Transverse colon (tissue), 4 donors: ENCODE data around the gene LSM11. TPM values are rescaled to one million over a fixed set of nuclear protein-coding genes. Genes with fewer than 3 reads are reported as not detected.

Experiments used
- DNase-seq: peaks from one replicate; pipeline ENCODE4 v3.0.0-alpha.2; 2019
- H3K27ac ChIP-seq, 4 donors: fragments of 200-600 bp; sonication (generic); 2 replicates each; pipeline ENCODE4 v1.5.1; 2016 to 2018; ENCODE audit warnings: inconsistent platforms in 4 of 4
- H3K27me3 ChIP-seq: fragments of 200-600 bp; sonication (generic); 2 replicates; pipeline ENCODE4 v1.5.1; 2017; ENCODE audit warnings: inconsistent platforms
- H3K36me3 ChIP-seq, 4 donors: fragments of 200-600 bp; sonication (generic); 2 replicates each; pipeline ENCODE4 v1.5.1; 2017 to 2019; ENCODE audit warnings: inconsistent platforms in 4 of 4
- H3K4me1 ChIP-seq, 4 donors: fragments of 200-600 bp; sonication (generic); 2 replicates each; pipeline ENCODE4 v1.5.1; 2017 to 2020; ENCODE audit warnings: inconsistent platforms in 4 of 4
- H3K4me3 ChIP-seq, 4 donors: fragments of 200-600 bp; sonication (generic); 1 replicate in 1 of 4; 2 replicates in 3 of 4; pipeline versions ENCODE4 v1.5.1 to v1.6.1; 2017 to 2019; ENCODE audit warnings: inconsistent platforms in 4 of 4
- H3K9me3 ChIP-seq, 2 donors: fragments of 200-600 bp; sonication (generic); 2 replicates each; pipeline ENCODE4 v1.5.1; 2017 to 2019; ENCODE audit warnings: inconsistent platforms in 2 of 2
- EP300 ChIP-seq: sonication (generic); formaldehyde crosslinking; IDR thresholded peaks from one replicate; pipeline ENCODE4 v1.6.1; 2017; ENCODE audit warnings: antibody characterized with exemption, low read depth
- POLR2A ChIP-seq: fragments of 450-650 bp; IDR thresholded peaks from one replicate; pipeline ENCODE4 v1.6.1; 2016; ENCODE audit warnings: antibody characterized with exemption, mild to moderate bottlenecking, moderate library complexity
- POLR2AphosphoS5 ChIP-seq, 3 donors: sonication (generic); formaldehyde crosslinking; IDR thresholded peaks; one replicate each; pipeline ENCODE4 v1.6.1; 2016; ENCODE audit warnings: antibody characterized with exemption in 3 of 3
- WGBS, 2 donors: methylation state at CpG; one replicate each; pipeline ENCODE4 v1.1.5; 2018; ENCODE audit warnings: low coverage in 1 of 2; 5-methylcytosine and 5-hydroxymethylcytosine counted together
- in situ Hi-C, 4 donors: fragments of 200-750 bp; cut with MboI; loops; one replicate each; pipeline versions ENCODE4 v1.15.0 to v1.15.1; 2017; ENCODE audit warnings: low sequenced_read_pairs in 3 of 4, low pct_ligation_motif_present in 1 of 4, low pct_unique_long_range_greater_than_20kb in 1 of 4
- intact Hi-C: fragments of 100-400 bp; cut with DNase I; formaldehyde crosslinking; loops from one replicate; pipeline ENCODE4 v1.15.1; 2023; ENCODE audit warnings: low total_unique reads
- total RNA-seq, 4 donors: library from RNA; depleted of rRNA; stranded (reverse); fragments of >200 nt; gene quantifications; one replicate each; pipeline ENCODE4 v1.1.0, GENCODE V29; 2016
- TF ChIP-seq, protein P1 (sequence below), 5 experiments: fragments of 200-600 bp in 3 of 5; fragments of 450-650 bp in 2 of 5; sonication (generic) in 3 of 5; IDR thresholded peaks; 1 replicate in 2 of 5; 2 replicates in 3 of 5; pipeline ENCODE4 v1.5.1; 2016 to 2017; ENCODE audit warnings: antibody characterized with exemption in 5 of 5, inconsistent platforms in 3 of 5, mild to moderate bottlenecking in 2 of 5, moderate library complexity in 1 of 5

The LSM11 gene
- total RNA-seq, 4 donors from 2014 or later: 4.1 to 10.0 (median 5.8) TPM

DNA sequence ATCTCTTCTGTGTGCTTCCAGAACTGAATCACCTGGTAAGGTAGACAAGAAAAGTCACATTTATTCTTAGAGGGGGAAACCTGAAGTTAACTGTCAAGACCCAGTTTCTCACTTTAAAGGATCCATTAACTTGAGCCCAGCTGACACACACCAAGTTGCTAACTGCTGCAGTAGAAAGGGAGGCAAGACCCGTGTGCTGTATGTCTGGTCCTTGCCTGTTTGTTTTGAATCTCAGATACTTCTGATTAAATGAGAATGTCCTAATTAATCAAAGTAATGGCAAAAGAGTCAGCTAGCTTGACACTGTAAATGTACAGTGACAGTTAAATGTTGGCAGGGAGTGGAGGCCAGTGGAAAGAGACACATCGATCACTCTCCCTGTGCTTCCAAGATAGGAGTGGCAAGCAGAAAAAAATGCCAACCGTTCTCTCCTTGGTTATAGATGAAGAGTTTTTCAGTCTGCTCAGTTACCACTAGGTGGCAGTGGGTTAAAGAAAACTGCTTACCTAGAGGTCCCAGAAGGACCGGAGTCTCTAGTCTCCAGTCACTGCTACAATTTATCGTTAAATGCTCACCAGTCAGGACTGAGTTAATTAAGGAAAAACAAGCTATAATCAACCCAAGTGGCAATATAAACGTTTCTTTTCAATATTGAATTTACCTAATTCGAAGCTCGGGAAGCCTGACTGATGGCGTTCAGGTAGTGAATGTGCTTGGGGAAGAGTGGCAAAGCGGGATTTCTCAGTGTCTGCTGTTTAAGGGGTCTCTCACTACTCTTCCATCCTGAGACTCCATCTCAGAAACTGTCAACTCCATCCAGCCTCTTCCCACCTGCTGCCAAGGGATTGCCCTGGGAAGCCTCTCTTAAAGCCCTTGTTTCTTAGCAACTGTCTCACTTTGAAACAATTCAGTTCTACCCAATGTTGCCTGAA, 18.4 kb downstream of the LSM11 start:
- in situ Hi-C loops (loop anchor here in 2 of 4 donors (25.0 kb wide), 1 partner anchor 1375 kb away; no protein-coding TSS in a partner anchor), intact Hi-C loops (no loop called here)
- H3K27ac ChIP-seq: no peak overlapping the region
- H3K4me1 ChIP-seq: peaks cover 0 to 6% (median 2%) of the 10 kb centered on the region in 4 donors
- no peaks in the 10 kb centered on the region for H3K27me3 ChIP-seq
- 8 to 37% methylated on average over 2 to 10 of the region's 10 CpGs for WGBS, 2 donors
- DNase-seq: peak; percentile 8
- H3K9me3 ChIP-seq: no peaks in the 10 kb centered on the region
- TF ChIP-seq, protein P1, sequence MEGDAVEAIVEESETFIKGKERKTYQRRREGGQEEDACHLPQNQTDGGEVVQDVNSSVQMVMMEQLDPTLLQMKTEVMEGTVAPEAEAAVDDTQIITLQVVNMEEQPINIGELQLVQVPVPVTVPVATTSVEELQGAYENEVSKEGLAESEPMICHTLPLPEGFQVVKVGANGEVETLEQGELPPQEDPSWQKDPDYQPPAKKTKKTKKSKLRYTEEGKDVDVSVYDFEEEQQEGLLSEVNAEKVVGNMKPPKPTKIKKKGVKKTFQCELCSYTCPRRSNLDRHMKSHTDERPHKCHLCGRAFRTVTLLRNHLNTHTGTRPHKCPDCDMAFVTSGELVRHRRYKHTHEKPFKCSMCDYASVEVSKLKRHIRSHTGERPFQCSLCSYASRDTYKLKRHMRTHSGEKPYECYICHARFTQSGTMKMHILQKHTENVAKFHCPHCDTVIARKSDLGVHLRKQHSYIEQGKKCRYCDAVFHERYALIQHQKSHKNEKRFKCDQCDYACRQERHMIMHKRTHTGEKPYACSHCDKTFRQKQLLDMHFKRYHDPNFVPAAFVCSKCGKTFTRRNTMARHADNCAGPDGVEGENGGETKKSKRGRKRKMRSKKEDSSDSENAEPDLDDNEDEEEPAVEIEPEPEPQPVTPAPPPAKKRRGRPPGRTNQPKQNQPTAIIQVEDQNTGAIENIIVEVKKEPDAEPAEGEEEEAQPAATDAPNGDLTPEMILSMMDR (IDR thresholded peaks at IDR 0.05): peak; percentile 69 to 82 (median 77)
- TF ChIP-seq POLR2A (no peak), POLR2AphosphoS5 (IDR thresholded peaks at IDR 0.05) (no peak)
- no peak overlapping the region for H3K4me3 ChIP-seq
- H3K36me3 ChIP-seq: no peaks in the 10 kb centered on the region

GRCh38 chr5:157764531-157764930, 21.0 kb downstream of the LSM11 start:
- in situ Hi-C loops: loop anchor here in 2 of 4 donors (25.0 kb wide), 1 partner anchor 1373 kb away; no protein-coding TSS in a partner anchor

GRCh38 chr5:157766442-157766841, 22.9 kb downstream of the LSM11 start:
- Histone ChIP-seq H3K27ac (no peak overlapping the region), H3K4me1 (peaks cover 0 to 6% (median 2%) of the 10 kb centered on the region in 4 donors), H3K4me3 (no peak overlapping the region), H3K36me3 (no peaks in the 10 kb centered on the region), H3K27me3 (no peaks in the 10 kb centered on the region), H3K9me3 (no peaks in the 10 kb centered on the region)
- WGBS, 2 donors: 90 to 93% methylated on average over 7 of the region's 7 CpGs
- intact Hi-C loops: no loop called here
- no peak for DNase-seq
- in situ Hi-C loops: loop anchor here in 2 of 4 donors (25.0 kb wide), 1 partner anchor 1371 kb away; no protein-coding TSS in a partner anchor
- no peak for TF ChIP-seq POLR2AphosphoS5 (IDR thresholded peaks at IDR 0.05)
- TF ChIP-seq, protein P1 (IDR thresholded peaks at IDR 0.05): no peak

More at GRCh38 chr5:157764531-157764930, 21.0 kb downstream of the LSM11 start:
- intact Hi-C loops: no loop called here
- H3K36me3 ChIP-seq: no peaks in the 10 kb centered on the region
- H3K27me3 ChIP-seq: no peaks in the 10 kb centered on the region
- TF ChIP-seq EP300 (no peak), POLR2A (no peak), POLR2AphosphoS5 (IDR thresholded peaks at IDR 0.05) (no peak)
- TF ChIP-seq, protein P1 (IDR thresholded peaks at IDR 0.05): no peak
- WGBS, 2 donors: 84 to 90% methylated on average over 2 to 6 of the region's 6 CpGs
- H3K4me3 ChIP-seq: no peak overlapping the region
- peaks cover 0 to 6% (median 2%) of the 10 kb centered on the region in 4 donors for H3K4me1 ChIP-seq
- no peak overlapping the region for H3K27ac ChIP-seq
- no peaks in the 10 kb centered on the region for H3K9me3 ChIP-seq
- DNase-seq: no peak

DNA sequence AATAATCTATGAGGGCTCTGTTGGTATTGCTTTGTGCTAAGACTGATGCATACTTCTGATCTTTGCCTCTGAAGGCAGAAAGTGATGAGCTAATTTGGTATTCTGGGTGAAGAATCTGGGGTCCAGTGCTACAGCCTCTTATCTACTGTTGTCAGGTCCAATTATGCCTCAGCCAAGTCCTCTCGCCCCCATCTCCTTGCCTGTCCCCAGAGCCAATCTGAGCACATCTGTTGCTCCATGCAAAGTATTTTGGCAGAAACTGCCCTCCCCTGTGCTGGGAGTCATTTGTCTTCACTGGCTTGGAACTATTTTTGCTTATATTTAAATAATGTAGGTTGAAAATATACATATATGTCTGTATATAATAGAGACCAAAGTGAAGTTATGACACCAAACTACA, 23.4 kb downstream of the LSM11 start:
- intact Hi-C loops: no loop called here
- Histone ChIP-seq H3K4me3 (no peak overlapping the region), H3K27ac (no peak overlapping the region), H3K9me3 (no peaks in the 10 kb centered on the region), H3K27me3 (no peaks in the 10 kb centered on the region), H3K36me3 (no peaks in the 10 kb centered on the region), H3K4me1 (peaks cover 0 to 4% (median 2%) of the 10 kb centered on the region in 4 donors)
- in situ Hi-C loops: loop anchor here in 2 of 4 donors (25.0 kb wide), 1 partner anchor 1370 kb away; no protein-coding TSS in a partner anchor
- TF ChIP-seq, protein P1 (IDR thresholded peaks at IDR 0.05): no peak
- TF ChIP-seq EP300 (no peak), POLR2A (no peak), POLR2AphosphoS5 (IDR thresholded peaks at IDR 0.05) (no peak)
- no peak for DNase-seq
- 75% methylated on average over 1 of the region's 1 CpG; no CpG with 5 or more reads in 1 of the 2 donors for WGBS, 2 donors
